GM21825 (cell line): Measurements from ENCODE around the gene DESI2.
"Not testable (repeated sequence)": the region's sequence is repeated elsewhere in the genome, so short reads cannot be mapped to it uniquely, and the experiment has no call there.

Experiments used
- ATAC-seq: cut with Tn5 transposase; IDR thresholded peaks from one replicate; pipeline ENCODE4 v1.9.1; 2021; ENCODE audit warnings: mild to moderate bottlenecking, moderate library complexity; ENCODE audit not compliant: unreplicated experiment

Gene DESI2

DNA sequence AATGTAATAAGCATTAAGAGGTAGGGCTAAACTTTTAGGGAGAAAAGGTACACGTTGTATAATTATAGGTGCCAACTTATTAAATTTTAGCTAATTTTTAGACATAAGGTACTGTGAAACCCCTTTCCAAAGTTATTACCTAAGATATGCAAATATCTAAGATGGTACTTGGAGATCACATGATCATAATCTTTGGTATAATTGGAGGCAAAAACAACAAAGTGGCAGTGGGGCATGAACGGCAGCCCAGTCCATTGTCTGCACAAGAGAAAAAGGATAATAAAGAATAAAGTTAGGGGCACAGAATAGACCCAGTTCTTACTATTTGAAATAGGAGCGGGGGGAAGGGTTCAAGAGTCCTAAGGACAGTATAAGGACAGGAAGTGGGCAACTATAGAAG is 51.2 kb downstream of the DESI2 start:
- ATAC-seq, result no peak

DNA sequence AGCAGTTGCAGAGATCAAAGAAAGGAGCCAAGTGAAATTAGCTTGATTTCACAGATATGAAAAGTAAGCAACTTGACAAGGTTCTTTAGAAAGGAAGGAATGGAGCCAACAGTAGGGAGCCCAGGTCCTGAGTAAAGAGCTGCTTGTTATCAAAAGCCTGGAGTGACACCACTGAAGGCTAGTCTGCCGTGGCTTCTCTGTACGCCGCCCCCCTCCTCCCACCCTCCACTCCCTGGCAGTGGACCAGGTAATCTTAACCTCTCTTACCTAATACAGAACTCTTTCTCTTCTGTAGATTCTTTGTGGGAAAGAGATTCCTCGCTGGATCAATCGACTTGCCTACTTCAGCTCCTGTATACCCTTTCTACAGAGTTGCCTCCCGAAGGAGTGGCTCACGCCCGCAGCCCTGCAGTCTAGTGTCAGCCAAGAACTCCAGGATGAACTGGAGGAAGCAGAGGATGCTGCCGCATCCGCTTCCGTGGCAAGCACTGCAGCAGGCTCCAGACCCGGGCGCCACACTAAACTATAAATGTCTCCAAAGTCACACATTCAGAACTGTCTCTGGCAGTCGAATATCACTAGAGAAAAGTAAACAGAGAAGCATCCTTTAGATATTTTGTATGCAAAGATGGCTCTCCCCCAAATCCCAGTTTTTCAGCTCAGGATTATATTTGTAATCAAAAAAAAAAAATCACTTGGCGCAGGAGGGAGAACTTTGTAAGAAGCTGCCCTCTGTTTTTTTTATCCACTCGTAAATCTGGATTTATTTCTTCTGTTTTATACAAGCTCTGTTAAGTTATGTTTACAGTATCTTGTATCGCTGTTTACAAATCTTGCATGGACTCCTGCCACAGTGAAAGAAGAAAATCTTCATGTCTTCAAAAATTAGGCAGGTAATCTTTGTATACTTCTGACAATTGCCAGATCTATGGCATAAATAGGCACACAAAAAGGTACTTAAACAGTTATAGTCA is 52.6 kb downstream of the DESI2 start:
- no peak for ATAC-seq

DNA sequence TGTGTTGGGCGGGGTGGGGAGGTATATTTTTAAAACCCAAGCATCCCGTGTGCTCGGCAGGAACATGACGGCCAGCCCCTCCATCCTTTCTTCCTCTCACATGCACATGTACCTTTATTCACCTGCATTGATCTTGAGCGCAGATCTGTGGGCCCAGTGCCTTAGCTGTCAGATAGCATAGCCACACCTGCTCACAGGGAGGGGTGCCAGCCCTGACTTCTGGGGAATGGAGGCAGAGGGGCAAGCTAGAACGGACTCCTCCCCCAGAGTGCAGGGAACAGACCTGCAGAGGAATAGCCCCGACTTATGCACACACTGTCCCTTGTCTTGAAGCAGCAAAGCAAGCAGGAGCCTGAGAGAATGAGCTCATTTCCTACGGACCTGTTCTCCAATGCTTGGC is 56.1 kb downstream of the DESI2 start:
- no peak for ATAC-seq

DNA sequence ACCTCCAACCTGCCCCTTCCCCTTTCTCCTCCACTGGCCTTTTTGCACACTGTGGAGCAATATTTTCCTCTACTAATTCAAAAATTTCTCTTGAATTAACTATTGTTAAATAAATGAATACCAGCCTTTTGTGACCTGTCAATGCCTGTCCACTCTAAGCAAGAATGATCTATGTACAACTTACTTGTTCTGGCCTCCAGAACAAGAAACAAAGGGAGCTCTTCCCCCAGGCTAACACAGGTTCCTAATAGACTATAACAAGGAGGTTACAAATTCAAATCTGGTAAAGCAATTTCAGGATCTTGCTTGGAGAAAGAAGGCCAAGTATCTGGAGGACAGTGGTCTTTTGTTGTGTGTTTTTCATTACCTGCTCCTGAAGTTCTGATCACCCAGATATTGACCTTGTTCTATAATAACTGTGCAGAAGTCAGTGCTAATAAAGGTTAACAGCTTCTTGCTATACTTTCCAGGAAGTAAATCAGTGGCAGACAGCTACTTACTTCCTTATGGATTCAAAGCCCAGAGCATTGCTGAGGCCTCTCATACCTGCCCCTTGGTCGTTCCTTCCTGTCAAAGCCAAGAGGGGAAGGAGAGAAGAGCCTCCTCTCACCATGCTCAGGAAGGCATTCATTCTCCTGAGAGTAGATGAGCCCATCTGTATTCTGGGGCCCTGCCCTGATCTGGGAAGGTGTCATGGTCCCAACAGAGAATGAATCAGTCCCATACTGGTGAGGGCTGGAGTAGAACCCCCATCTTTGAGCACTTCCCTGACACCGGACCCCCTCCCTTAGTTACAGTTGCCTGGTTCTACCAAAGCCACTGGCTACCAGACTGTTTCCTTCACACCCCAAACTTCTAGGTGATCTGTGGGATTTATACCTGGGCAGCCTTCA is 56.8 kb downstream of the DESI2 start:
- no peak for ATAC-seq

DNA sequence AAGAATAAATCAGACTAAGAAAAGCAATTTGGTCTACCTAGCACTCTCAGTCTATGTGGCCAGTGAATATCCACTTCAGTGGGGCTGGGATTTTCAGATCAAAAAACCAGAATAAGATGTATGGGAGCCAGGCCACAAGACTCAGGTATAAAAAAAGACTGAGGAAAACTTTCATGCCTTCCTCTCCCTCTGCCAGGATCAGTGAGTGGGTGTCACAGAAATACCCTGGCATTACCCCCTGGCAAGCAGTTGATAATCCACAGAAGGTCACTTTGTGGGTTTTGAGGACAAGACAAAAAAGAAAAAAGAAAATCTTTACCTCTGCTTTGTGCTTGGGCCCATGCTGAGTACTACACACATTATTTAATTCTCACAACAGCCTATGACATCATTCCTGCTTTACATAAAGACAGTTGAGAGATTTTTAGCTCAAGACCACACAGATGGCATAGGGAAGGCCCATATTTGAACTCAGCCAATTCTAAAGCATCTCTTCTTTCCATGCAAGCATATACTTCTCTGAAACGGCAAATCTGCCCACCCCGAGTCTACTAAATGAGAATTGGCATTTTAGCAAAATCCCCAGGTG is 57.6 kb downstream of the DESI2 start:
- no peak for ATAC-seq

DNA sequence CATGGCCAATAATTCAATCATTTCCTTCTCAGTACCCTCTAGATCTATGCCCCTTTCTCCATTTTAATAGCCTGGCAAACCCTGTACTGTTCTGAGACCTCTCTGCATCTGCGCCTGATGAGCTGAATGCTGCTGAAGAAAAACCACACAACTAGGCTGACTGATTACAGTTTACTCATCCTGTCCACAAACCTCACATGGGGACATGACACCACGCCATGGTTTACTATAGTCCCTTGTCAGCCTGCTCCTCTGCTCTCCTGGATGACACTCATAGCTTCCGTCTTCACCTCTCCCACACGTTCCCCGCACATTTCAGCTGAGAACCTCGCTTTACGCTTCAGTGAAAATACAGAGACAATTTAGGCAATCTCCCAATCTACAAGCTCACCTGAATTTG is 59.7 kb downstream of the DESI2 start:
- ATAC-seq, result no peak

DNA sequence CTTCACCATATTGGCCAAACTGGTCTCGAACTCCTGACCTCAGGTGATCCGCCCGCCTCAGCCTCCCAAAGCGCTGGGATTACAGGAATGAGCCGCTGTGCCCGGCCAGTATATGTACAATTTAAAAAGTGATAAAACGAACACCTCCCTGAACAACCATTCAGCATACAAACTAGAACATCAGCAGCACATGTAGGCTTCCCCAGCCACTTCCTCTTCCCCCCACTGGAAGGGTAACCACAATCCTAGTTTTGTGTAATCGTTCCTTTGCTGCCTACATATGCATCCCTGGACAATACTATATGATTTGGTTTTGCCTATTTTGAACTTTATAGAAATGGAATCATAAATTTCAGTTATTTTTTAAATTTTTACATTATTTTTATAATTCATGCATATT is 60.4 kb downstream of the DESI2 start:
- no peak for ATAC-seq

DNA sequence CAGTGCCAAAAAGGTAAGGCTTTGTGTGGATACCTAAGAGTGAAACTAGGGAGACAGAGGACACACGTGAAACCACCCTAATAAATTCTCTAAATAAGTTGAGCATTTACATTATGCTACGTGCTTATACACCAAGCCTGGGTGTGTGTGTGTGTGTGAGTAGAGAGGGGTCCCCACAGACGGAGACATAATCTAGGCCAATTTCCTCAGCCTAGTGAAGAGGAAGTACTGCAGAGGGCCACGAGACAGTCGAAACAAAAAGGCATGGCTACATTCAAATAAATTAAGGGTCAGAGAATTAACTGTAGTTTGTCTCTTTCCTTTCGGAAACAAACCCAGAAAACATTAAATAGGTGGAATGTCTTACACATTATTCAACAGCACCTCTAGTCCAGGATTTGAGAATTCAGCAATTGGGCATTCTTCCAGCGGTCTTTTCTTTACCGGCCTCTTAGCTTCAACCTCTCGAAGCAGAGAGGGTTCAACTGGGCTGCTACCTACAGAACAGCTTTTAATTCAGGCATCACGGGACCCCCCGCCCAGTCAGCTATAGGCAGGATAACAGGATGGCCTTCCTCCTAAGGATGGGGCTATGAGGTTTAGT is 75.0 kb downstream of the DESI2 start:
- no peak for ATAC-seq

DNA sequence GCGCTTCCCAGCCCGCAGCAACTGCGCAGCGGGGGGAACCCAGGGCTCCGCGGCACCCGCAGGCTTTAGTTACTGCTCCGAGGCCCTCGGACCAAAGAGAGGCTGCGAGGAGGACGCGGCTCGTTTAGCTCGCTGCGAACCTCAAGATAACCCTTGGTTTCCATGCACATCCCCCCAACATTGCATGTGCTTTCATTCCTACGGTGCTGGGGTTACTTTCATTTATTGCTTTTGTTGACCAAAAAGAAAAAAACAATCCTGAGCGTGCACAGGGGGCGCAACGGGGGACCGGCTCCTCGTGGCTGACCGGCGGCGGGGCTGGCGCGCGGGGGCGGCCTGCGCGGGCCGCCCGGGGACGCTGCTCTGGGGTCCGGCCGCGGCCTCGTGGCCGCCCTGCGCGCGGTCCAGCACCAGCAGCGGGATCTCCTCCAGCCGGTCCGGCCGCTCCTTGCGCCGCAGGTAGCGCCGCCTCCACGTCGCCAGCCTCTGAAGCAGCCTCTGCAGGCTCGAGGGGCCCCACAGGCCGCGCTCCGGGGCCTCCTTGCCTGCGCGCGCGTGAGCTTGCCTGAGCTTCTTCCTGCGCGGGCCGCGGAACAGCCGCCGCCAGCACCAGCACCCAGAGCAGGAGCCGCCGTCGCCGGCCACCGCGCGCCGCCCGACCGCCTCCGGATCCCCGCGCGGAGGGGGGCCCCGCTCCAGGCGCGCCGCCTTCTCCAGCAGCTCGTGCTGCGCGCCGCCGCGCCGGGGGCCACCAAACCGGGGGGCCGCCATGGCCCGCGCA is 77.4 kb downstream of the DESI2 start:
- ATAC-seq, result no peak

DNA sequence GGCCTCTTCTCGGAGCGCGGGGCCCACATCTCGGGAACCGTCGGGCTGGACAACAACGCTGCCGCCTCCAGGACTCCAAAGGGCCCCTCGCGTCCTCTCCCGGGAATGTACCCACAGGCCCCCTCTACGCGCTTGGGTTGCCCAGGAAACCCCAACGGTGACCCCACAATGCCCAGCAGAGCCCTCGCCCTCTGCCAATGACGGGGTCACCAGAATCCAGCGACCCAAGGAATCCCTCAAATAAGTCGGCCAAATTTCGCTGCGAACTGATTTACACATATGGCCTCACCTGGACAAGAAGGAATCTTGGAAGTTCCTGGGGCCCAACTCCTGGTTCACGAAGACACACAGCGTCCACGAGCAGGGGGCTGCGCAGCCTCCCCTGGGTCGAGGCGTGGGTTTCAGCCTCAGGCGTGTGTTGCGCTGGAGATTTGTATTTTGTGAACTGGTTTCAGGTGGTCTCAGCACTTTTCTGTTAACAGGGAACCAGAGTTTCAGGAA is 78.1 kb downstream of the DESI2 start:
- no peak for ATAC-seq

DNA sequence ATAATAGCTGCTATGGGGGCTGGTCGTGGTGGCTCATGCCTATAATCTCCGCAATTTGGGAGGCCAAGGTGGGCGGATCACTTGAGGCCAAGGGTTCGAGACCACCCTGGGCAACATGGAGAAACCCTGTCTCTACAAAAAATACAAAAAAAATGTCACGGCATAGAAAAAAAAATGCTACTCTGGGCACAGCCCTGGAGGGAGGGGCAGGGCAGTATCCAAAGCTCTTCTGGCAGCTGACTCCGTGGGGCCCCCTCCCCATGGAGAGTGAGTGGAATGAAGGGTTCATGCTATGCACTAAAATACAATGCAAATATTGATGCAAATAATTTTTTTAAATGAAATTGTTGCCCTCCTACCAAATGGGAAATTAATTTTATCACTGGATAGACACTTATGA is 78.7 kb downstream of the DESI2 start:
- ATAC-seq, result no peak

DNA sequence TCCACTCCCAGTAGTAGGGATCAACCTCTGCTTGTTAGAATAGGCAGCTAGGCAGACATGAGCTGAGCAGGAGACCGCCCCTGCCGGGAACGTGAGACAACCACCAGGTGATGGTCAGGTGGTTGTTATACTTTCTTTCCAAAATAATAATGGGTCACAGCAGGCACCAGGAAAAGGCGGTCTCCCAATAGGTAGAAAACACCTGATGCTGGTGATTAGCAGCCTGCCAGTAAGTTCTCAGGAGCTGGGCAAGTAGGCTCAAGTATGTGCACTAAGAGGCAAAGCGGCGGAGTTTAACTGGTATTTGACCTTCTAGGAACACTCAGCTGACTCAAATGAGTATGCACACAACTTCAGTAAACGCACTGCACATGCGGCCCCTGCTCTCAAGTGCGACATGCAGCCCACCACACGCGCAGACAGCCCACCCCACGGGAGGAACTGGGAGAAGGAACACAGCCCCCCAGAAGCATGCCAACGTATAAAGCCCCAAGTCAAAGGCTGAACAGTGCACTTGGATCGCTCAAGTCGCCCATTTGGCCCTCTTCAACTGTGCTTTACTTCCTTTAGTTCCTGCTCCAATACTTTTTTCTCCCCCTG is 80.0 kb downstream of the DESI2 start:
- no peak for ATAC-seq

DNA sequence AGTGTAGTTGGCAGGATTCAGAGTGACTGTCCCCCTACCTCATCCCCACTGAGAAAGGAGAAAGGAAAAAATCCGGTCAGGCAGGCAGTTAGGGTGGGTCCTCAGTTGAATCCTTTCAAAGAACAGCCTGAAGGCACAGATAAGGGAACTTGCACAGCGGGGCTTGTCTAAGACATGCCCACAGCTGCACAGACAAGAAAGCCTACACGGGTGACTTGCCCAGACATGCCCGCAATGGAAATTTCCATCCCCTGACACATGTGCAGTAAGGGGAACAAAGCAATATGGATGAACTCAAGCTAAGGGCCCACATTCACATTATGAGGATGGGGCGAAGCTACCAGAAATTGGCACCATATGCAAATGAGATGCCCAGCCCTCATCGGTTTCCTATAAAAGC is 82.5 kb downstream of the DESI2 start:
- no peak for ATAC-seq

DNA sequence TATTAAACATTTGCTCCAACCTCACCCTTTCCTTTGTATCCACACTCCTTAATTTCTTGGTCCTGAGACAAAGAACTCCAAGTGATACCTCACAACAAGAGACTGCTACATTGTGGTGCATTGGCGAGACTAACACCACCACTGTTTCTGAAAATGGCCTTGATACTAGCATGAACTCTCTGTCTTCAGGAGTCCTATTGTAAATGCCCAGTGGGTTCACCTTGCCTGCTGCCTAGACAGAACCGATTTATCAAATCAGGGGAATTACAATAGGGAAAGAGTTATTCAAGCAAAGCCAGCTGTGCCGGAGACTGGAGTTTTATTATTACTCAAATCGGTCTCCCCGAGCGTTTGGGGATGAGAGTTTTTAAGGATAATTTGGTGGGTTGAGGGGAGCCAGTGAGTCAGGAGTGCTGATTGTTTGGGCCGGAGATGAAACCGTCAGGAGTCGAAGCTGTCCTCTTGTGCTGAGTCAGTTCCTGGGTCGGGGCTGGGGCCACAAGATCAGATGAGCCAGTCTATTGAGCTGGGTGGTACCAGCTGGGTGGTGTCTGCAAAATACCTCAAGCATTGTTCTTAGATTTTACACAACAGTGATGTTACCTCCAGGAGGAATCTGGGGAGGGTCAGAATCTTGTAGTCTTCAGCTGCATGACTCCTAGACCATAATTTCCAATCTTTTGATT is 83.1 kb downstream of the DESI2 start:
- no peak for ATAC-seq

DNA sequence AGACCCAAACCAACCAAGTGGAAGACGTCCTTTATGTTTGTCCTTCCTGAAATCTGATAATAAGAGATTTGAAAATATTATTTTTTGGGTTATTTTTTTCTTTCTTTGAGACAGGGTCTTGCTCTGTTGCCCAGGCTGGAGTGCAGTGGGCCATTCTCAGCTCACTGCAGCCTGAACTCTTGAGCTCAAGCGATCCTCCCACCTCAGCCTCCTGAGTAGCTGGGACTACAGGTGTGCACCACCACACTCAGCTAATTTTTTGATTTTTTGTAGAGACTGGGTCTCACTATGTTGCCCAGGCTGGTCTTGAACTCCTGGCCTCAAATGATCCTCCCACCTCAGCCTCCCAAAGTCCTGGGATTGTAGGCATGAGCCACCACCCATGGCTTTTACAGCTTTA is 86.2 kb downstream of the DESI2 start:
- ATAC-seq, result not testable (repeated sequence)

DNA sequence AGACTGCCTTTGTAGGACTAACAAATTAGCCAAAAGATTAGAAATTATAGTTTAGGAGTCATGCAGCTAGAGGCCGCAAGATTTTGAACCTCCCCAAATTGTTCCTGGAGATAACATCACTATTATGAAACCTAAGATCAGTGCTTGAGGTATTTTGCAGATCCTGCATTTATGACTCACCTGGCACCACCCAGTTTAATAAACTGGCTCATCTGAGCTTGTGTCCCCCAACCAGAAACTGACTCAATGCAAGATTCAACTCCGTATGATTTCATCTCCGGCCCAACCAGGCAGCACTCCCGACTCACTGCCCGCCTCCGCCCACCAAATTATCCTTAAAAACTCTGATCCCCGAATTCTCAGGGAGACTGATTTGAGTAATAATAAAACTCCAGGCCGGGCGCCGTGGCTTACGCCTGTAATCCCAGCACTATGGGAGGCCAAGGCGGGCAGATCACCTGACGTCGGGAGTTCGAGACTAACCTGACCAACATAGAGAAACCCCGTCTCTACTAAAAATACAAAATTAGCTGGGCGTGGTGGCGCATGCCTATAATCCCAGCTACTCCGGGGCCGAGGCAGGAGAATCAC is 87.2 kb downstream of the DESI2 start:
- ATAC-seq, result not testable (repeated sequence)

DNA sequence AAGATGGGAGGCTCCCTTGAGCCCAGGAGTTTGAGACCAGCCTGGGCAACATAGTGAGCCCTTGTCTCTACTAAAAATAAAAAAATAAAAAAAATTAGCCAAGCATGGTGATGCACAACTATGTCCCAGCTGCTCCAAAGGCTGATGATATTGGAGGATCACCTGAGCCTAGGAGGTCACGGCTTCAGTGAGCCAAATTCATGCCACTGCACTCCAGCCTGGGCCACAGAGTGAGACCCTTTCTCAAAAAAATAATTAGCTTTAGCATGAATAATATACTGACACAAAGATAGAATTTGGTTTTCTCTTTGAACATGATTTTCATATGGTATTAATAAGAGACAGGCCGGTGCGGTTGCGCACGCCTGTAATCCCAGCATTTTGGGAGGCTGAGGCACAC is 88.8 kb downstream of the DESI2 start:
- no peak for ATAC-seq

DNA sequence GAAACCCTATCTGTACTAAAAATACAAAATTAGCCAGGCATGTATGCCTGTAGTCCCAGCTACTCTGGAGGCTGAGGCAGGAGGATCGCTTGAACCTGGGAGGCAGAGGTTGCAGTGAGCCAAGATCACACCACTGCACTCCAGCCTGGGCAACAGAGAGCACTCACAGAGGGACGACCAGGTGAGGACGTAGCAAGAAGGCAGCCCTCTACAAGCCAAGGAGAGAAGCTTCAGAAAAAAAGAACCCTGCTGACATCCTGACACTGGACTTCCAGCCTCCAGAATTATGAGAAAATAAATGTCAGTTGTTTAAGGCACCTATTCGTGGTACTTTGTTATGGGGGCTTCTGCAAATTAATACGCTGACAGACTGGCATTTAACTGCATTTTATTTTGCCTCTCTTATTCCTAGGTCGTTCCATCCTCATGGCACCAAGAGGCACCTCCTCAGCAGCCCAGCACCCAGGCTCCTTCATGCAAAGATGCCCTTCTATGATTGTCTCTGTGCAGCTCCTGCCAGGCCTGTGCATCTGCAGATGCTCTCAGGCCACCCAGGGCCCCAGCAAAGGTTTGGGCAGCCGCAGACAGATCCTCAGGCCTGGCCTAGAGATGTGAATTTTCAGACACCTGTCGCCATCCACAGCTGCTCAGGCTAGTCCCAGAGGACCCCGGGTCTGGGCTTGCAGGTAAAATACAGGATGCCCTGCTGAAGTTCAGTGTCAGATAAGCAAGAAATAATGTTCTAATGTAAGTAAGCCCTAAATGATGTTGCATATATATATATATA is 96.5 kb downstream of the DESI2 start:
- no peak for ATAC-seq
